ENCODE data around the gene RASD1.

The RASD1 gene

GRCh38 chr17:17509601-17510425 is 13.6 kb upstream of the RASD1 start:
- no peak for DNase-seq (ENCODE audit: low read depth)
- TF ChIP-seq CTCF (conservative IDR thresholded peaks at IDR 0.05; ENCODE audit: low read depth, low read length), result no peak
- no peak overlapping the region for H3K4me3 ChIP-seq (ENCODE audit: low read length)

- no peak for TF ChIP-seq CTCF (conservative IDR thresholded peaks at IDR 0.05; ENCODE audit: low read depth, low read length)
- DNase-seq (ENCODE audit: low read depth), result no peak
- no peak overlapping the region for H3K4me3 ChIP-seq (ENCODE audit: low read length)
Observed at GRCh38 chr17:17508646-17509591, 12.7 kb upstream of the RASD1 start.

GRCh38 chr17:17508019-17508535 is 11.9 kb upstream of the RASD1 start:
- H3K4me3 ChIP-seq (ENCODE audit: low read length), result no peak overlapping the region
- no peak for DNase-seq (ENCODE audit: low read depth)
- TF ChIP-seq CTCF (conservative IDR thresholded peaks at IDR 0.05; ENCODE audit: low read depth, low read length), result no peak

DNA sequence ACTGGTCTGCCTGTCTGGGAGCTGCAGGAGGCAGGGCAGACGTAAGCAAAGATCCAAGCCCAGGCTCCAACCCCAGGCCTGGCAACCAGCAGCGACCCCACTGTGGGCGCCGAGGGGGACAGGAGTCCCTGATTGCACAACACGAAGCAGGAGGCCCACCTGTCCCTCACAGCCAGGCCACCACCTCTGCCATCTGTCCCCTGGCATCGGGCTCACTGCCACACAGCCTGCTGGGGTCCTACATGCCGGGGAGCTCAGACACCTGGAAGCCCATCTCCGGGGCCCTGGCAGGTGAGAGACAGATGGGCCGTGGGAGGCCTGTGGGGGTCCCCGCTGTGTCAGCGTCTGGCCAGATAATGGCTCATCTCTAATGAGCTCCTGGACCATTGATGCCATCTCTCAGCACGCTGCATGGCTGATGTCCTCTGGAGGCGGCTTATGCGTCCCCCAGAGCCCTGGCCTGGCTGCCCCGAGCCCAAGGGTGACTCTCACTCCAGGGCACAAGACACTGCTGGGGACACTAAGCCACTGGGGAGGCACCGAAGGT is 11.3 kb upstream of the RASD1 start:
- no peak overlapping the region for H3K4me3 ChIP-seq (ENCODE audit: low read length)
- DNase-seq (ENCODE audit: low read depth), result no peak
- TF ChIP-seq CTCF (conservative IDR thresholded peaks at IDR 0.05; ENCODE audit: low read depth, low read length), result no peak

- DNase-seq (ENCODE audit: low read depth), result no peak
- H3K4me3 ChIP-seq (ENCODE audit: low read length), result no peak overlapping the region
- no peak for TF ChIP-seq CTCF (conservative IDR thresholded peaks at IDR 0.05; ENCODE audit: low read depth, low read length)
Observed at GRCh38 chr17:17506893-17507464, 10.8 kb upstream of the RASD1 start.

DNA sequence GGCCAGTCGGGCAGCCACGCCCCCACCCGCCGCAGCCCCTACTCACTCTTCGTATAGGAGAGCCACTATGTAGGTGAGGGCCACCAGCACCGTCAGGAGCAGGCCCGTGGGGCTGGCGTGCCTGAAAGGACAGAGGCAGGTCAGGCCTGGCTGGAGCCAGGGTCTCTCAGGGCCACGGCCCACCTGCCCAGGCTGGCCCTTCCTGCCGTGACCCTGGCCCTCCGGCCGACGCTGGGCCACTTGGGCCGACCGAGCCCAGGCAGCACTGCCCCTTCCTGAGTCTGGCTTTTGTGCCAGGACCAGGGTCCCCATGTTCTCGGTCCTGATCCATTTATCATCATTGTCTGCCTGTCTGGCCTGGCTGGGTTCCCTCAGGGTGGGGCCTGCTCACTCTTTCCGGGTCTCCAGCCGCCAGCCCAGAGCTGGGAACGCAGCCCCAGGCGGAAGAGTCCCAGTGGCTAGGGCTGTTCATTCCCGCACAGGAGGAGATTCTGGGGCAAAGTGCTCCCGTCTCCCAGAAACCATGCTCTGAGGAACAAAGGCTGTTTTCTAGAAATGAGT is 10.1 kb upstream of the RASD1 start:
- no peak for TF ChIP-seq CTCF (conservative IDR thresholded peaks at IDR 0.05; ENCODE audit: low read depth, low read length)
- no peak overlapping the region for H3K4me3 ChIP-seq (ENCODE audit: low read length)
- DNase-seq (ENCODE audit: low read depth), result no peak
